ENCODE results near the gene GLIS2.

The GLIS2 gene

GRCh38 chr16:4297480-4297879 is 18.4 kb upstream of the GLIS2 start:
- DNase-seq (ENCODE audit: low read depth in 2 of 2), result no peak
- no peak overlapping the region for H3K4me3 ChIP-seq (replicated peaks in 1 of 2; ENCODE audit: low read depth in 2 of 2, low read length in 2 of 2)
- no peak for TF ChIP-seq CTCF (IDR thresholded peaks at IDR 0.05; ENCODE audit: low read depth, low read length)

- peak overlapping the region in 1 of 2 donors; percentile 10 for H3K4me3 ChIP-seq (replicated peaks in 1 of 2; ENCODE audit: low read depth in 2 of 2, low read length in 2 of 2)
- no peak for TF ChIP-seq CTCF (IDR thresholded peaks at IDR 0.05; ENCODE audit: low read depth, low read length)
- DNase-seq (ENCODE audit: low read depth in 2 of 2), result peak; percentile 92 to 94
Measured at GRCh38 chr16:4298761-4299522, 16.9 kb upstream of the GLIS2 start.

GRCh38 chr16:4301177-4301576 is 14.7 kb upstream of the GLIS2 start:
- TF ChIP-seq CTCF (IDR thresholded peaks at IDR 0.05; ENCODE audit: low read depth, low read length), result no peak
- H3K4me3 ChIP-seq (replicated peaks in 1 of 2; ENCODE audit: low read depth in 2 of 2, low read length in 2 of 2), result no peak overlapping the region
- no peak for DNase-seq (ENCODE audit: low read depth in 2 of 2)

GRCh38 chr16:4301968-4302367 is 13.9 kb upstream of the GLIS2 start:
- H3K4me3 ChIP-seq (replicated peaks in 1 of 2; ENCODE audit: low read depth in 2 of 2, low read length in 2 of 2), result no peak overlapping the region
- no peak for TF ChIP-seq CTCF (IDR thresholded peaks at IDR 0.05; ENCODE audit: low read depth, low read length)
- DNase-seq (ENCODE audit: low read depth in 2 of 2), result no peak

- no peak overlapping the region for H3K4me3 ChIP-seq (replicated peaks in 1 of 2; ENCODE audit: low read depth in 2 of 2, low read length in 2 of 2)
- no peak for DNase-seq (ENCODE audit: low read depth in 2 of 2)
- TF ChIP-seq CTCF (IDR thresholded peaks at IDR 0.05; ENCODE audit: low read depth, low read length), result no peak
Measured at GRCh38 chr16:4303973-4304372, 11.9 kb upstream of the GLIS2 start.

- DNase-seq (ENCODE audit: low read depth in 2 of 2), result no peak
- H3K4me3 ChIP-seq (replicated peaks in 1 of 2; ENCODE audit: low read depth in 2 of 2, low read length in 2 of 2), result peak overlapping the region; percentile 54 to 68
- TF ChIP-seq CTCF (IDR thresholded peaks at IDR 0.05; ENCODE audit: low read depth, low read length), result no peak
Measured at GRCh38 chr16:4306470-4307214, 9.2 kb upstream of the GLIS2 start.

Data from cardiac fibroblast (primary cell).